HepG2 (cell line): ENCODE measurements around the gene DNAJC30. TPM values are rescaled to one million over a fixed set of nuclear protein-coding genes. Genes with fewer than 3 reads are reported as not detected.
A peak's percentile ranks its signal among the peaks of the same experiment; 100 is the strongest.

Source experiments
- ATF7-NPFF ChIP-seq: sonication (generic); formaldehyde crosslinking; IDR thresholded peaks from 2 replicates; pipeline ENCODE4 v1.8.1; 2023; ENCODE audit warnings: mild to moderate bottlenecking, low read depth, missing genetic modification reagents, moderate library complexity
- CREM ChIP-seq, 2 experiments: sonication (generic) in 1 of 2; formaldehyde crosslinking in 1 of 2; IDR thresholded peaks; 2 replicates each; pipeline versions ENCODE4 v1.4.0 to v1.6.1; 2016 to 2020; ENCODE audit warnings: antibody characterized with exemption in 1 of 2, mild to moderate bottlenecking in 1 of 2, missing genetic modification reagents in 1 of 2
- FOSL1 ChIP-seq: sonication (generic); formaldehyde crosslinking; IDR thresholded peaks from 2 replicates; pipeline ENCODE4 v1.9.0; 2021; ENCODE audit warnings: missing genetic modification reagents, borderline replicate concordance
- KLF12 ChIP-seq: sonication (generic); formaldehyde crosslinking; IDR thresholded peaks from 2 replicates; pipeline ENCODE4 v1.4.0; 2020; ENCODE audit warnings: missing genetic modification reagents, borderline replicate concordance
- MBNL3 ChIP-seq: fragments of 250-450 bp; sonication (Bioruptor Pico); conservative IDR thresholded peaks from 2 replicates; pipeline ENCODE4 v1.8.0; 2022; ENCODE audit warnings: mild to moderate bottlenecking, inconsistent platforms
- MED8 ChIP-seq: sonication (generic); formaldehyde crosslinking; IDR thresholded peaks from 2 replicates; pipeline ENCODE4 v1.8.1; 2023; ENCODE audit warnings: mild to moderate bottlenecking, missing genetic modification reagents; ENCODE audit not compliant: insufficient replicate concordance
- PAX8 ChIP-seq: sonication (generic); formaldehyde crosslinking; IDR thresholded peaks from 2 replicates; pipeline ENCODE4 v1.8.0; 2022; ENCODE audit warnings: mild to moderate bottlenecking, missing genetic modification reagents, borderline replicate concordance
- PHF20 ChIP-seq: sonication (generic); formaldehyde crosslinking; IDR thresholded peaks from 2 replicates; pipeline ENCODE4 v1.5.0; 2020; ENCODE audit warnings: mild to moderate bottlenecking, missing genetic modification reagents
- REL ChIP-seq: sonication (generic); formaldehyde crosslinking; conservative IDR thresholded peaks from 2 replicates; pipeline ENCODE4 v1.8.0; 2022; ENCODE audit warnings: mild to moderate bottlenecking, missing genetic modification reagents, moderate library complexity
- TCF12 ChIP-seq, 2 experiments: fragments of 450-650 bp in 1 of 2; sonication (generic) in 1 of 2; formaldehyde crosslinking in 1 of 2; IDR thresholded peaks; 2 replicates each; pipeline versions ENCODE4 v1.6.1 to v1.8.0; 2017 to 2022; ENCODE audit warnings: antibody characterized with exemption in 1 of 2, mild to moderate bottlenecking in 1 of 2, missing genetic modification reagents in 1 of 2, moderate library complexity in 1 of 2
- ZBTB21 ChIP-seq: sonication (generic); formaldehyde crosslinking; IDR thresholded peaks from 2 replicates; pipeline ENCODE4 v1.4.0; 2020; ENCODE audit warnings: missing genetic modification reagents
- ZKSCAN5 ChIP-seq: sonication (generic); formaldehyde crosslinking; IDR thresholded peaks from 2 replicates; pipeline ENCODE4 v1.5.1; 2020; ENCODE audit warnings: mild to moderate bottlenecking, missing genetic modification reagents
- ZNF205 ChIP-seq: IDR thresholded peaks from 2 replicates; pipeline ENCODE4 v1.6.1; 2018; ENCODE audit warnings: missing biosample characterization, missing genetic modification reagents
- ZNF24 ChIP-seq: fragments of 450-650 bp; IDR thresholded peaks from 2 replicates; pipeline ENCODE4 v1.6.1; 2017; ENCODE audit warnings: antibody characterized with exemption, mild to moderate bottlenecking
- ZNF256 ChIP-seq: sonication (generic); formaldehyde crosslinking; conservative IDR thresholded peaks from 2 replicates; pipeline ENCODE4 v1.4.0; 2020; ENCODE audit warnings: missing genetic modification reagents
- ZNF749 ChIP-seq: sonication (generic); formaldehyde crosslinking; IDR thresholded peaks from 2 replicates; pipeline ENCODE4 v1.8.0; 2022; ENCODE audit warnings: mild to moderate bottlenecking, missing genetic modification reagents, moderate library complexity, borderline replicate concordance
- ZNF781 ChIP-seq: sonication (generic); formaldehyde crosslinking; IDR thresholded peaks from 2 replicates; pipeline ENCODE4 v1.5.1; 2020; ENCODE audit warnings: borderline replicate concordance, mild to moderate bottlenecking, missing genetic modification reagents; ENCODE audit errors: not compliant biosample characterization
- ZNF792 ChIP-seq: IDR thresholded peaks from 2 replicates; pipeline ENCODE4 v1.6.1; 2016
- polyA plus RNA-seq, 8 experiments: library from polyadenylated mRNA; depleted of rRNA in 3 of 8; stranded (reverse) in 7 of 8; unstranded in 1 of 8; fragments of >200 nt; fragmentation: Illumina TruSeq in 4 of 8; extraction: Trizol in 4 of 8; gene quantifications; 2 replicates each; pipeline versions ENCODE4 v1.2.1 to v1.2.3, GENCODE V29; 2011 to 2016; ENCODE audit warnings: low read depth in 4 of 8, missing spikeins in 1 of 8, mixed read lengths in 1 of 8; ENCODE audit not compliant: insufficient read depth in 1 of 8
- total RNA-seq, 5 experiments: library from RNA; depleted of rRNA; stranded (reverse); fragments of >200 nt; fragmentation: Illumina TruSeq; extraction: Trizol; gene quantifications; 2 replicates each; pipeline ENCODE4 v1.2.3, GENCODE V29; 2016; ENCODE audit warnings: low read depth in 1 of 5
- TF ChIP-seq, protein P1 (sequence below): sonication (generic); formaldehyde crosslinking; IDR thresholded peaks from 2 replicates; pipeline ENCODE4 v1.8.1; 2022; ENCODE audit warnings: mild to moderate bottlenecking, missing genetic modification reagents
- TF ChIP-seq, protein P2 (sequence below): sonication (generic); formaldehyde crosslinking; IDR thresholded peaks from 2 replicates; pipeline ENCODE4 v1.5.0; 2020; ENCODE audit warnings: missing genetic modification reagents, mild to moderate bottlenecking, borderline replicate concordance
- TF ChIP-seq, protein P3 (sequence below): sonication (generic); formaldehyde crosslinking; IDR thresholded peaks from 2 replicates; pipeline ENCODE4 v1.5.0; 2020; ENCODE audit warnings: missing genetic modification reagents
- TF ChIP-seq, protein P4 (sequence below): sonication (generic); formaldehyde crosslinking; conservative IDR thresholded peaks from 2 replicates; pipeline ENCODE4 v1.8.0; 2022; ENCODE audit warnings: mild to moderate bottlenecking, moderate library complexity, missing genetic modification reagents
- TF ChIP-seq, protein P5 (sequence below): sonication (generic); formaldehyde crosslinking; IDR thresholded peaks from 2 replicates; pipeline ENCODE4 v1.4.0; 2020; ENCODE audit warnings: missing genetic modification reagents

Gene DNAJC30
- total and polyA plus RNA-seq, 2 of the 13 experiments (the other 11 are each of a cell fraction or from before 2014, with no cell fraction given), result 3.3 to 3.8 TPM

DNA sequence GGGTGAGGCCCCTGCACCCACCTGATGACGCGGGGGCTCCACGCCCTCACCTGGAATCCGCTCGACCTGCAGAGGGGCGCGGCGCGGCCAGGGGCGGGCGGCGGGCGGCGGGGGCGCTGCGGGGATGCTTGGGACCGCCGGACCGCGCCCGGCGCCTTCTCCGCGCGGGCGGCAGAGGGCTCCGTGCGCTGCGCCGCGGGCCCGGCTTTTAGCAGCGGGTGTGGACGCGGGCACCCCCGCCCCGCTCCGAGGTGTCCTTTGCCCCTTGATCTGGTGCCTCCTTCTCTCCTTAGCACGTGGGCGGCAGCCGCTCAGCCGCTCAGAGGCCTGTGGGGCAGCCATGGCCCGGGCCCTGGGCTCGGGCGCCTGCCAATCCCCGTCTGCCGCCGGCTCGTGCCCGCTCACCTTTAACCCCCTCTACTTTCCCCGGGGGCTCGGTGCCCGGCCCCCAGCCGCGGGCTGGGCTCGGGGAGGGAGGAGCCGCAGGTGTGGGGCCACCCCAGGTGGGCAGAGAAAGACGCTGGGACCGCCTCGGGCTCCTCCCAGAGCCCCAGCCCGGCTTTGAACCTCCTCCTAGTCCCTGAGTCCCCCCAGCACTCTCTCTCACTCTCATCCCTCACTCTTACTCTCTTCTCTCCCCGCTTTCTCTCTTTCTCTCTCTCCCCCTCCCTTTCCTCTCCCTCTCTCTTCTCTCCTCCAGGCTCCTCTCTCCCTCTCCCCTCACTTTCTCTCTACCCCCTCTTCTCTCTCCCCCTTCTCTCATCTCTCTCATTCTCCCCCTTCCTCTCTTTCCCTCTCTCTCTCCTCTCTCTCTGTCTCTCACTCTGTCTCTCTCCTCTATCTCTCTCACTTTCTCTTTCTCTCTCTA lies 35.3 kb downstream of the DNAJC30 start (continued):
- TF ChIP-seq, protein P1, sequence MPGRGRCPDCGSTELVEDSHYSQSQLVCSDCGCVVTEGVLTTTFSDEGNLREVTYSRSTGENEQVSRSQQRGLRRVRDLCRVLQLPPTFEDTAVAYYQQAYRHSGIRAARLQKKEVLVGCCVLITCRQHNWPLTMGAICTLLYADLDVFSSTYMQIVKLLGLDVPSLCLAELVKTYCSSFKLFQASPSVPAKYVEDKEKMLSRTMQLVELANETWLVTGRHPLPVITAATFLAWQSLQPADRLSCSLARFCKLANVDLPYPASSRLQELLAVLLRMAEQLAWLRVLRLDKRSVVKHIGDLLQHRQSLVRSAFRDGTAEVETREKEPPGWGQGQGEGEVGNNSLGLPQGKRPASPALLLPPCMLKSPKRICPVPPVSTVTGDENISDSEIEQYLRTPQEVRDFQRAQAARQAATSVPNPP, result no peak
- TF ChIP-seq, protein P2, sequence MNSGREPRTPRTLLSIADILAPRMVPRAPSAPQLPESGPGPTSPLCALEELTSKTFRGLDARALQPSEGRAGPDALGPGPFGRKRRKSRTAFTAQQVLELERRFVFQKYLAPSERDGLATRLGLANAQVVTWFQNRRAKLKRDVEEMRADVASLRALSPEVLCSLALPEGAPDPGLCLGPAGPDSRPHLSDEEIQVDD, result no peak
- no peak for TF ChIP-seq CREM (IDR thresholded peaks at IDR 0.05)
- TF ChIP-seq CREM (CRISPR knock-in tag; IDR thresholded peaks at IDR 0.05), result no peak
- TF ChIP-seq, protein P3, sequence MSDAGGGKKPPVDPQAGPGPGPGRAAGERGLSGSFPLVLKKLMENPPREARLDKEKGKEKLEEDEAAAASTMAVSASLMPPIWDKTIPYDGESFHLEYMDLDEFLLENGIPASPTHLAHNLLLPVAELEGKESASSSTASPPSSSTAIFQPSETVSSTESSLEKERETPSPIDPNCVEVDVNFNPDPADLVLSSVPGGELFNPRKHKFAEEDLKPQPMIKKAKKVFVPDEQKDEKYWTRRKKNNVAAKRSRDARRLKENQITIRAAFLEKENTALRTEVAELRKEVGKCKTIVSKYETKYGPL (CRISPR knock-in tag), result no peak
- TF ChIP-seq ZNF24, result no peak
- TF ChIP-seq REL (CRISPR knock-in tag), result 0 out of 2 replicates have a peak, but pooled peaks have one; percentile 58
- TF ChIP-seq ZNF205 (CRISPR knock-in tag), result no peak
- no peak for TF ChIP-seq MBNL3
- TF ChIP-seq ZKSCAN5 (CRISPR knock-in tag), result no peak
- TF ChIP-seq ZNF256 (CRISPR knock-in tag), result 0 out of 2 replicates have a peak, but pooled peaks have one; percentile 61
- TF ChIP-seq FOSL1 (CRISPR knock-in tag), result no peak
- peak; percentile 74; the same call in 1 of the 2 replicates for TF ChIP-seq KLF12 (CRISPR knock-in tag)
- no peak for TF ChIP-seq ZNF781 (CRISPR knock-in tag)
- TF ChIP-seq, protein P4, sequence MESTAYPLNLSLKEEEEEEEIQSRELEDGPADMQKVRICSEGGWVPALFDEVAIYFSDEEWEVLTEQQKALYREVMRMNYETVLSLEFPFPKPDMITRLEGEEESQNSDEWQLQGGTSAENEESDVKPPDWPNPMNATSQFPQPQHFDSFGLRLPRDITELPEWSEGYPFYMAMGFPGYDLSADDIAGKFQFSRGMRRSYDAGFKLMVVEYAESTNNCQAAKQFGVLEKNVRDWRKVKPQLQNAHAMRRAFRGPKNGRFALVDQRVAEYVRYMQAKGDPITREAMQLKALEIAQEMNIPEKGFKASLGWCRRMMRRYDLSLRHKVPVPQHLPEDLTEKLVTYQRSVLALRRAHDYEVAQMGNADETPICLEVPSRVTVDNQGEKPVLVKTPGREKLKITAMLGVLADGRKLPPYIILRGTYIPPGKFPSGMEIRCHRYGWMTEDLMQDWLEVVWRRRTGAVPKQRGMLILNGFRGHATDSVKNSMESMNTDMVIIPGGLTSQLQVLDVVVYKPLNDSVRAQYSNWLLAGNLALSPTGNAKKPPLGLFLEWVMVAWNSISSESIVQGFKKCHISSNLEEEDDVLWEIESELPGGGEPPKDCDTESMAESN, result no peak
- TF ChIP-seq ZBTB21 (CRISPR knock-in tag), result no peak
- no peak for TF ChIP-seq PHF20 (CRISPR knock-in tag)
- TF ChIP-seq ATF7-NPFF, result no peak; the same call in 1 of the 2 replicates
- TF ChIP-seq PAX8 (CRISPR knock-in tag), result 0 out of 2 replicates have a peak, but pooled peaks have one; percentile 40
- TF ChIP-seq, protein P5, sequence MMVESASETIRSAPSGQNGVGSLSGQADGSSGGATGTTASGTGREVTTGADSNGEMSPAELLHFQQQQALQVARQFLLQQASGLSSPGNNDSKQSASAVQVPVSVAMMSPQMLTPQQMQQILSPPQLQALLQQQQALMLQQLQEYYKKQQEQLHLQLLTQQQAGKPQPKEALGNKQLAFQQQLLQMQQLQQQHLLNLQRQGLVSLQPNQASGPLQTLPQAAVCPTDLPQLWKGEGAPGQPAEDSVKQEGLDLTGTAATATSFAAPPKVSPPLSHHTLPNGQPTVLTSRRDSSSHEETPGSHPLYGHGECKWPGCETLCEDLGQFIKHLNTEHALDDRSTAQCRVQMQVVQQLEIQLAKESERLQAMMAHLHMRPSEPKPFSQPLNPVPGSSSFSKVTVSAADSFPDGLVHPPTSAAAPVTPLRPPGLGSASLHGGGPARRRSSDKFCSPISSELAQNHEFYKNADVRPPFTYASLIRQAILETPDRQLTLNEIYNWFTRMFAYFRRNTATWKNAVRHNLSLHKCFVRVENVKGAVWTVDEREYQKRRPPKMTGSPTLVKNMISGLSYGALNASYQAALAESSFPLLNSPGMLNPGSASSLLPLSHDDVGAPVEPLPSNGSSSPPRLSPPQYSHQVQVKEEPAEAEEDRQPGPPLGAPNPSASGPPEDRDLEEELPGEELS, result peak; percentile 52; the same call in 1 of the 2 replicates
- TF ChIP-seq TCF12 (IDR thresholded peaks at IDR 0.05), result no peak
- no peak for TF ChIP-seq TCF12 (CRISPR knock-in tag; IDR thresholded peaks at IDR 0.05)
- TF ChIP-seq ZNF749 (CRISPR knock-in tag), result no peak
- peak; percentile 40; the same call in 1 of the 2 replicates for TF ChIP-seq ZNF792 (CRISPR knock-in tag)
- TF ChIP-seq MED8, result peak; percentile 69
